IPS DF 19.7 (cell line): ENCODE data around the gene CELF4.
"Not testable (repeated sequence)": the region's sequence is repeated elsewhere in the genome, so short reads cannot be mapped to it uniquely, and the experiment has no call there.

Experiments used
- DNase-seq: peaks from one replicate; pipeline ENCODE4 v3.0.0-alpha.2; 2013; ENCODE audit warnings: low read depth, low spot score

CELF4 gene

DNA sequence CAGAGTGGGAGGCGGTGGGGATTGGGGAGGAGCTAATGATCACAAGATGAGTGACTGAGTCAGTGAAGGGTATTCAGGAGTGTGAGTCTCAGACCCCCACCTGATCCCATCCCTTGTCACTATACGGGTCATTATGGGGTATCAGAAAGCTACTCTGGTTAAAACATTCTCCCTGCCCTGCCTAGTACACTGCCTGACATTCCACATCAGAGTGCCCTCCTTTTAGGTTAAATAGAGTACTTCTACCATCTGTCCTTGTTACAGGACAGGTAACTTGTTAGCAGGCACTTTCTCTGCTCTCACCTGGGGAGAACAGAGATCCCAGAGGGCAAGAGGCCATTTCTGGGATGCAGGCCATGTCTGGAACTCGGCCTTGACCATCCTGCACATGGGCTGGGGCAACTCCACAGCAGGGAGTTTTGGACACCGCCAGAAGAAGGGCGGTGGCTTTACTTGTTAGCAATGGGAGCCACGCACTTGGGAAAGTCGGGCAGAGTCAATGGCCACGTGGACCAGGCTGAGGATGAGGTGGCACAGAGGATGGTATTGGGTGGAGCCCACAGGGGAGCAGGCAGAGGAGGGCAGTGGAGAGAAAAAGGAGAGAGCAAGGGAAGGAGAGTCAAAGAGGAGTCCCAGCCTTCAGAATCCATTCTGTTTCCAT lies 98.5 kb downstream of the CELF4 start:
- no peak for DNase-seq

DNA sequence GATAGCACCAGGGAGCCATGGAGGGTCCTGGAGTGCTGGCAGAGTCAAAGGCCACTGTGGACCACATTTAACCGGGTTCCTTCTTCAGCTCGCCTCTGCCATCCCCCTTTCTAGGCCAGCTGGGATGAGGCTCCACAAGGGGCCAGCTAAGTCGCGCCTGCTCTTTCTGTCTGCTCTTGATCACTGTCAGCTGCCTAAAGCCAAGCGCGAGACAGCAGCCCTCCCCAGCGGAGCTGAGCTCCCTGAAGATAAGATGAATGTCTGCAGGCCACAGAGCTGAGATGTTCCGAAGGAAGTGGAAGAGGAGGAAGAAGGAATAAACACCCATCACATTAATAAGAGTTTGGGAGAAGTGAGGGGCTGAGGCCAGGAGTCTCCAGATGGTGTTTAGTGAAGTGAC lies 99.6 kb downstream of the CELF4 start:
- no peak for DNase-seq

DNA sequence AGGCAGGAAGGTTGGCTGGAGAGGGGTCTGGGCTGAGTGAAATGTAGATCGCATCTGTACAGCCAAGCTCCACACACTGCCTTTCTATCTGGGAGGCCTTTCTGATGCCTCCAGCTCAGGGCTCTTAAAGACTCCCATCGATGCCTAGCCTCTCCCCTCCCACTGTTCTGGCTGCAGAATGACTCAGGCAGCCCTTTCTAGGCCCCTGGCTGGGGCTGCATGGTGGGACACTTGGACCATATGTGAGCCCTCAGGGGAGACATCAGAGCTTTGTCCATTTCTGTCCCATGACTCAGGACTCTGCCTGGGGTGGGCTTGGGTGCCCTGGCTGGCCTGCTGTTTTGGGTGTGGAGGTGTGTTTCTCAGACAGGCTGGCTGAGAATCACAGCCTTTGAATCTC lies 101.3 kb downstream of the CELF4 start:
- no peak for DNase-seq

DNA sequence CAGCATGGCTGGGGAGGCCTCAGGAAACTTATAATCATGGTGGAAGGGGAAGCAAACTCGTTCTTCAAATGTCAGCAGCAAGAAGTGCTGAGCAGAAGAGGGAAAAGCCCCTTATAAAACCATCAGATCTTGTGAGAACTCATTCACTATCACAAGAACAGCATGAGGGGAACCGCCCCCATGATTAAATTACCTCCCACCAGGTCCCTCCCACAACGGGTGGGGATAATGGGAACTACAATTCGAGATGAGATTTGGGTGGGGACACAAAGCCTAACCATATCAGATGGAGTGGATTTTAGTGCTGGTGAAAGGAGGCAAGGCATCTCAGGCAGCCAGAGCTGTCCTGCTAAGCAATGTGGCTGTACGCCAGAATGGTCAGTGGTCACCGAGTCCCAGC lies 104.3 kb downstream of the CELF4 start:
- DNase-seq, result not testable (repeated sequence)

DNA sequence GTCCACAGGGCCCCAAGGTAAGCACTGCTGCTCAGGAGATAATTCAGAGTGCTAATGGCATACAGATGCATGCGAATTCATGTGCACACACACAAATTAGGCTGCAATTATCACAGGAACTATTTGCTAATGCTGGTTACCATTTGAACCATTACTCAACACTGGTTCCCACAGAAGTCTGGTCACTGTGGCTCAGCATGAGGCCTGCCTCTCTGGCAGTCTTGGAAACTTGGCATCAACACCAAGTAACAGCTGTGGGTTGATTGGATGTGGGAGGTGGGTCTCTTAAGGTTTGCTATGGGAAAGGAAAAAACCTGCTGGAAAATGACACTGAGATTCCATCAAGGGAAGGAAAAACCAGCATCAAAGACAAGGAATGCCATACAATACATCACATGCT lies 105.0 kb downstream of the CELF4 start:
- DNase-seq, result no peak

DNA sequence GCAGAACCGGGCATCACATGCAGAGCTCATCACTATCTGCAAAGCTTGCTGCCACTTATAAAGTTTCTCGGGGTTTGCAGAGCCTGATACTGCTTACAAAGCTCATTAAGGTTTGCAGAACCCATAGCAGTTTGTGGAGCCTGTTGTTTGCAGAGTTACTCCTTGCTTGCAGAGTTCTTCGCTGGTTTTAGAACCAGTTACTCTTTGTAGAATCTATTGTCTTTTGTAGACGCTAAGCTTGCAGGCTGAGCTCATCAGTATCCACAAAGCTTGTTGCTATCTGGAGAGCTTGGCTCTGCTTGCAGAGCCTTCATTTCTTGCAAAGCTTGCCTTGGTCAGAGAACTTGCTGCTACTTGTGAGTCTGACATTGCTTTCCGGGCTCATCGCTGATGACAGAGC lies 106.9 kb downstream of the CELF4 start:
- DNase-seq, result no peak

DNA sequence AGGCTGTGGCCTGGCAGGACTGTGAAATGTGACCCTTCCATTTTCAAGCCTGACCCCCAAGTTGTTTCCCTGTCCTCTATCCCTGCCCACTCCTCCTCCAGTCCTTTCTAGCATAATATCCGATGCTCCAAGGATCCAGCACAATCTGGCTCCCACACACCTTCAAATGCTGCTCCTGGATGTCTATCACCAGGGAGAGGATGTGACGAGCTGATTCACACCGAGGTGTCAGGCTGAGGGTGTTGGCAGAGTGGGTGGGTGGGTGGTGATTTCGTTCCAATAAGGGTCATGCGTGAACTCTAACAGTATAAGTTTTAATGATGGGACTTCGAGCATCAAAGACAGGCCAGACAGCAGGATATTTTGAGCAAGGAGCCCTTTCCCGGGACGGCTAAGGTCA lies 107.8 kb downstream of the CELF4 start:
- no peak for DNase-seq

DNA sequence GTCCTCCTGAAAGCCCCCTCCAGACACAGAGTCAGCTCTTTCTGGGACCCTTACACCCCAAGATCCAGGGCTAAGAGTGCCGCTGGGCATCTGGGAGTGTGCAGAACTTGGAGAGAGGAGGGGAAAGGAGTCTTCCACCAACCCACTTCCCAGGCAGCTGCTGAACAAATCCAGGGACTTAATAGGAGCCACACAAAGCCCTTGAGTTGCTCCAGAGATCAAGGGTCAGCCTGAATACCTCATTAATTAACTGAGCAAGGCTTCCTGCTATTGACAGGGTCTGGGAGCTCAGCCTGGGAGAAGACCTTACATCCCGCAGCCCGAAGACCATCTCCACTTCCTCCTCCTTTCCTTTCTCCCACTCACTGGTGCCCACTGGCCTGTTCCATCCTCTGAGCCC lies 108.3 kb downstream of the CELF4 start:
- DNase-seq, result no peak

DNA sequence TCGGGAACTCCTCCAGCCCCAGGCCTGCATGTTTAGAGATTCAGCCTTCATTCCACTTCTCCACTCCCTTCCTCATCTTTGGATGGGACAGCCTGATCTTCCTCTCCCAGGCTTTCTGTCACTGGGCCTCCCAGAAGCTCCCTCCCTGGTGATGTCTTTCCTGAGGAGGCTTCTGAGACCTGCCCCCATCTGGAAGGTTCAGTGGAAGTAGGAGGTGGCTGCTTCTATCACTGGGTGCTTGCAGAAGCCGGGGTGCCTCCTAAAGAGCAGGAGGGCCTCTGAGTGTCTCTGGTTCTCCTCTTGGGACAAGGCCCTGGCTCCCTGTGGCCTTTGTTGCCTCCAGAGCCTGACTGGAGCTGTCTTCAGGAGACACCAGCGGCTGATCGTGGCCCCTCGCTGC lies 108.7 kb downstream of the CELF4 start:
- DNase-seq, result no peak

DNA sequence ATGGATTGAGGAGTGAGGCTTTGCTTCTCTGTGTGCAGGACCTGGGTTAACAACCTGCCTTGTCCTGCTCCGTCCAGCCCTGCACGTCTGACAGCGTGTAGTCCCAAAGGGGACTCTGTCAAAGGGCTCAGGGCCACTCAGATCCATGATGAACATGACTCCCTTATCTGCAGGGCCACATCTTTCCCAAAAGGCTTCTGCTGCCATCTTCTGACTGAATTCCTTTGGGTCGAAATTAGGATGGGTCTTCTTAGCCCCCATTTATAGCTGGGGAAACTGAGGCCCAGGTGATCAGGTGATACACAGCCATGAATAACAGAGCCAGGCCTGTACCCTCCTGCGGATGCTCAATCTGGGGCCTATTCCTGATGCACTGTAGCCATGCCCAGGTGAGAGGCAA lies 109.2 kb downstream of the CELF4 start:
- DNase-seq, result no peak

DNA sequence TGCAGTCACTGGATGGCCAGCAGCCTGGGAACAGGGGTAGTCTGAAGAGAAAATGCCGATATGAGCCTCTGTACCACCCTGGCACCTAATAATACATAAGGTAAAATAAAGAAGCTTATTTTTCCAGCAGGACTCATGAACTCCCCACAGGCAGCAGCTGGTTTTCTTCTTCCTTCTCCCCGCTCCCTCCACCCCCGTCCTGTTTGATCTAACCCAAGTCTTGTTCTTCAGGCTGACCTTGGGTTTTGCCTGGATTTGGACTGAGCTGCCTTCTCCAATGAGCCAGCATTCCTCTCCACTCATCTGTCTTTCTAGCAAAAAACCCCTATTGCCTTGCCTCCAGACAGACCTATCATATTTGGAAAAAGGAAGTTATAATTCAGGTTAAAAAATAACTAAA lies 111.8 kb downstream of the CELF4 start:
- no peak for DNase-seq

DNA sequence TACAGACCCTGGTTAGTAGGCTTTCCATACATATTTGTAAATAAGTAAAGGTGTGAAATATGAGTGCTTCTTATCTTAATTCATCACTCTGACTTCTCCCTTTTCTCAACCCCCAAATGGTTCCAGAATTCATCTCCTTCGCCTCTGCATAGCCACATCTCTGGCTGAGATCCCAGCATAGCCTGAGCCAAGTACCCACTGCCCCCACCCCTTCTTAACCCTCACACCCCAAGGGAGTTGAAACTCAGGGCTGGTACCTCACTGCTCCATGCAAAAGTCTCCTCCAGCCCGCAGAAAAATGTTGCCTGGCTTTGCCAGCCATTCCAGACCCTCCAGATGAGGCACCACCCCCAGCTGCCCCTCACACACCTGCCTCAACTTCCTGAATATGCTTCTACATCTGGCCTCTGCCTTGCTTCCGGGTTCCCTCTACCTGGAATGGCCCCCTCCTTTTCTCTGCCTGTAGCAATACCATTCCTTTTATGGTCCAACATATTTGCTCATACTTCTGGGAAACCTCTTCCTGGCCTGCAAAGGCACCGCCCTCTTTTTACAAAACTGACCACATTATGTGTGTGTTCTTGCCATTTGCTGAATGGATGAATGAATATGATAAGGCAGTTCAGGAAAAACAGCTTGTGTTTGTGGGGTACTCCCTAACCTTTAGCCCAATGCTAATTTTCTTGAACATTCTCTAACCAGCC lies 112.8 kb downstream of the CELF4 start:
- DNase-seq, result no peak

DNA sequence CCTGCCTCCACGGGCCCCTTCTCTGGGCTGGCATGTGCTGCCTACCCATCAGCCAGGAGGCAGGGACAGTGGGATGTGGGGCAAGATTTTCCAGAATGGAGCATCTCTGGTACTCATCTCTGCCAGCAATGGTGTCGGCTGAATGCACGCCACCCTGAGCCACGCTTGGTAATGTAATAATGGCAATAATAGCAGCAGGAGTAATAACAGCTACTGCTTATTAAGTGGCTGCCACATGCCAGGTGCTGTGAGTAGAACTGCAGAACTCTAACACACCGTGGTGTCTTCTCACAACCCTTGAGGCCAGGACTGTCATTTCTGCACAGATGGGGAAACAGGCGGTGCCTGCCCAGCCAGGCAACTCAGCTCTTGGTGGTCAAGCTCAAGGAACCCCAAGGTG lies 113.6 kb downstream of the CELF4 start:
- no peak for DNase-seq

DNA sequence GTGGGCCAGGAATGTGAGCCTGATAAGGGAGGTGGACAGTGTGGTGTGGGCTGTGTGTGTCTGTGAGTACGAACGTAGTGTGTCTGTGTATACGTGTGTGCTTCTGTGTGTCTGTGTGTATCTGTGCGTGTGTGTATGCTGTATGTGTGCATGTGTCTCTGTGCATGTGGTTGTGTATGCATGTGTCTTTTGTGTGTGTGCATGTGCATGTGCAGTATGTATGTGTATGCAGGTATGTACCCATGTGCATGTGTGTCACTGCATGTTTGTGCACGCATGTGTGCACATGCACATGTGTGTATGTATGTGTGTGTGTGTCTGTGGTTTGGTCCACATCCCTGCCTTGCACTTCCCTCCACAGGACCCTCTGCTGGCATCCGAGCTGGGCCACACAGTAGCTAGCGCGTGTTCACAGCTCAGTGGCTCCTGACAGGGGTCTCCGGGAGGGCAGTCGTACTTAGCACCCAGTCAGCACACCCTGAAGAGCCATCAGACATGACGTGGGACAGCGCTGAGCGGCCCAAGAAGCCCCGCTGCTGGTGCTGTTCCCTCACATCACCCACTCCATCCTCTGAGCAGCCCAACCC lies 114.3 kb downstream of the CELF4 start:
- DNase-seq, result no peak

DNA sequence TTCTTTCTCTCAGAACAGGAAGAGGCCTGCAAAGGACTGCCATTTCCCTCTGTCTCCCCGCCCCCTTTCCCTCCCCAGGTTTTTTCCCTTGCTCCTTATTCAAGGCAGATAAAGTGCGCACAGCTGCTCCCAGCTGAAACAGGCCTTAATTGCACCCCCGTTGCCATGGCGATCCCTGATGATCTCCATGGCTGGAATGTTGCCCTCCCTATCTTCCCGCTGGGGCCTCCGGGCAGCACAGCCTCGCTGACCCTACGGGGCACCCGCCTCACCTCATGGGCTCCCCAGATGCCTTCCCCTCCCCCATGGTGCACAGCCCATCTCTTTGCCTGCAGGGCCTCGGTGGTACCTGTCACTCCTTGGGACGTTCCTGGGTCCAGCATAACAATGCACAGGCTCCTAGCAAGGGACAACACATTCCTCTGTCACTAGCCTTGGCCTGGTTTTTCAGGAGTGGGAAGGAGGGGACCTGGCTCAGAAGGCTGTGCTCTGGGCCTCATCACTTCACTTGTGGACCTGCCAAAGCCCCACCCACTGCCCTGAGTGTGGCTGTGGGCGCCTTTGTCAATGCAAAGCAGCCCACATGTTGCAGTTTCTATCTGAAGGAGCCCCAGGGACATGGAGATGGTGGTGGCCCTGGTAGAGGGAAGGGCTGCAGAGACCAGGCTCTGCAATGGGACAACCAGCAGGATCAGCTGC lies 115.0 kb downstream of the CELF4 start:
- peak; percentile 47 for DNase-seq

DNA sequence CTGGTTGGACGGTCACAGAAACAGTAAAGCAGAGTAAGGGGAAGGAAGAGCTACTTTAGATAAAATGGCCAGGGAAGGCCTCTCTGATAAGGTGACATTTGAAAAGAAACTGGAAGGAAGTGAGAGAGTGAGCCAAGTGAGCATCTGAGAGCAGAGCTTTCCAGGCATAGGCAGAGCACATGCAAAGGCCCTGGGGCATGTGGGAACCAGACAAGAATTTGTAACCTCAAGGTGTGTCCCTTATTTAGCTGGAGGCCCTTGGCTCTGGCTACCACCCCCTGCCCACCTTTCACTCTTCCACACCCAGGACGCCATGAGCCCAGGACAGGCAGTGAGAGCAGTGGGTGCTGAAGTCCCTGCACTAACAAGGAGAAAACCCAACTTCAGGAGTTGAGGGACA lies 116.0 kb downstream of the CELF4 start:
- DNase-seq, result no peak

DNA sequence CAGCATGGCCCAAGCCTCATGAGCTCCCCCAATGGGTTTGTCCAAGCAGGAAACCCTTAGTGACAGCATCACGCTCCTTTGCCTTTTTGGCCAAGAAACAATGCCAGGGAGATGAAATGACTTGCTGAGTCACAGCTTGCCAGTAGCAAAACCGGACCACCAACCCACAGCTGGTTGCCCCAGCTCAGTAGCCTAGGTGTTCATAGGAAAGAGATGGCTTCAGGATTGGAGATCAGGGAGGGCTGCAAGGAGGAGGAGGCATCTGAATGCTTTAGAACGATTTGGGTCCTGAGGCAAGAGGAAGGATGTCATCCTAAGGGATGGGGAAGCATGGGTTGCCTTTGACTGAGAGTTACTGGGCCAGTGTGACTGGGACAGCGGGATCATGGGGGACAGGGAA lies 116.7 kb downstream of the CELF4 start:
- no peak for DNase-seq

DNA sequence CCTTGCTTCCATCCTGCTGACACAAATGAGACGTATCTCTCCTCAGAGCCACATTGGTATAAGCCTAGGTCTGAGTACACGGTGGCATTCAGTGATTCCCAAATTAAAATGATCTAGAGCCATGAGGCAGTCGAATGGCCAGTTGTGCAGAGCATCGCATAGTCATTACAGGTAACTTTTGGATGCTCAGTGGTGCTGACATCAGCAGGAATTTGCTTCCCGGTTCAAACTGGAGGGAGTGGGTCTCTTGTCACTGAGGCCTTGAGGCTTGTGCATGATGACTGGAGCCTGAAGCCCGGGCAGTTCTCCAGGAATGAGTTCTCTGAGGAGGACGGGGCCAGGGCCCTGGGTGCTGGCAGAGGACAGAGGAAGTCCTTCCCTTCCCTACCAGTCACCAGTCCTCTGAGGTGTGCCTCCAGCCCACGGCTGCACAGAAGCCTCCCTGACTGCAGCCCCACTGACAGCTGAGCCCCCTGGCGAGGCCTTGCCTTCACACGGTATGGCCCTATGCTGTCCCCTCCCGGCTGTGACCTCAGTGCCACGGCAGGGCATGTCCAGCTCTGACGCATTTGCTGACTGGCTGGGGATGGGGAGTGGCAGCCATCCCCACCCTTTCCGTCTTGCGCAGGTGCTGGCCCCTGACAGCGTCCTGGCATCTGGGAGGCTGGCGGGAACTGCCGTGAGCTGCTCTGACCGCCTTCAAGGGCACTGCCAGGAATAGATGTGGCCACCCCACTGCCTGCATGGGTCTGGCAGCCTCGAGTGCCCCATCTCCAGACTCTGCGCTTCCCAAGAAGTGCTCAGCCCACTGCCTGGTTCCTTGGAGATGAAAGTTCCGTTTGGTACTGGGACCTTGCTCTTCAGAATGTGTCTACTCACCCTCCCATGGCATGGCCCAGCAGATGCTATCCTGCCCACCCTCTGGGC lies 117.4 kb downstream of the CELF4 start:
- no peak for DNase-seq

DNA sequence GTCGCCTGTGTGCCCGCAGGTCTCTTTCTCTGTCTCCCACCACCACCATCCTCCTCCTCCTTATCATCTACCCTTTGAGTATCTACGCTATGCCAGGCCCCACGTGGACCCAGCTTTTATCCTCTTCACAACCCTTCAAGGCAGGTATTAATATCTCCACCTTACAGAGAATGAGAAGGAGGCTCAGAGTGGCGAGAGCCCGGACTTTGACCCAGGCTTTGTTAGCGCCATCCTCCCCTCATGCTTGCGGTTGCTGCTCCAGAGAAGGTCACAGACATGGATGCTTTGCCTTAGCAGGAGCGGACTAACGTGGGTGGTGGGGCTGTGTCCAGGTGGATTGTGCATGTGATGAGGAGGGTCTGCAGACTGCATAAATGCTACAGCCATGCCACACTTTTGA lies 119.8 kb downstream of the CELF4 start:
- DNase-seq, result no peak

DNA sequence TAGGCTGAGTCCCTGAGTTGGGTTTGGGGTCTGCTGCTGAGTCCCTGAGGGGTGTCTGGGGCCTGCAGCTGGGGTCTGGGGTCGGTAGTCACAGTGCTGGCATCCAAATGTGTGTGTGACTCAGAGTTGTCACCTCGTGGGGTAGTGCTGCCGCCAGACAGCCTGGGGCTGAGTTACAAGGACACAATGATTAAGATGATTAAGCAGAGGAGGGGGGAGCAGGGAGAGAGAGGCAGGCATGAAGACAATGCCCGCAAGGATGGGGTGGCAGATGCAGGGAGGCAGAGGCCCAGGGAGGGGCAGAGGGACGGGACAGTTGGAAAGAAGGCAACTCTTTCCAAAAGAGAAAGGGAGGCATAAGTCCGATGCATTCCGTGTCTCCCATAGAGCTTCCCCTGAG lies 120.2 kb downstream of the CELF4 start:
- no peak for DNase-seq

DNA sequence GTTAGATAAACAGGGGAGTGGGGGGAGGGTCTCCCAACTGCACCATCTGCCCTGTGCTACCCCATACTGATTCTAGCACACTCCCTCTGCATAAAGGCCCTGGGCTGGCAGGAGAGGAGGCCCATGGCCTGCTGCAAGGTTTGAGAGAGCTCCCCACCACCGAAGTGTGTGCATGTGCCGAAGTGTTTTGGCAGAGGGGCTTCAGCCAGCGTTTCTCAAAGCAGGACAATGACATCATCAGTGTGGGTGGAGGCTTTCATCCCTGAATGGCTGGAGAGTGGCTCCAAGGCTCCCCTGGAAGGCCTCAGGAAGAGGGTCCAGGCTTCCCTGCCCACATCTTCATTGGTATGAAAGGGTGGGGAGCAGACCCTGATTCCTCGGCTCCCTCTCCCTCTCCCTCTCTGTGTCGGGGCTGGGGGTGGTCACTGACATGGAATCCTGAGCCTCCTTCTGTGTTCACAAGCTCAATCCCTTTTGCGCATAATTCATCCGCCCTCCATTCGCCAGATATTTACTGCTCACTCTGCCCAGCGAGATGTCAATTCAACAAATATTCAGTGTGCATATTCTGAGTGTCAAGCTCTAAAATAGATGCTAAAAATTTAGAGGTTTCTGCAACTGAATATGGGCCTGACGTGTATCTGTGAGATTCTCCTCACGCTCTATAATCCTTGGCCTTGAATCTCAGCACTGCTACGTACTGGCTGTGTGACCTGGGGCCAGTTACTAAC lies 122.1 kb downstream of the CELF4 start:
- DNase-seq, result no peak
